ENCODE data around the gene GRHL1. TPM values are rescaled to one million over a fixed set of nuclear protein-coding genes. Genes with fewer than 3 reads are reported as not detected.

GRHL1 gene
- total and polyA plus RNA-seq, 2 experiments from 2014 or later = 0.32 to 0.45 TPM

DNA sequence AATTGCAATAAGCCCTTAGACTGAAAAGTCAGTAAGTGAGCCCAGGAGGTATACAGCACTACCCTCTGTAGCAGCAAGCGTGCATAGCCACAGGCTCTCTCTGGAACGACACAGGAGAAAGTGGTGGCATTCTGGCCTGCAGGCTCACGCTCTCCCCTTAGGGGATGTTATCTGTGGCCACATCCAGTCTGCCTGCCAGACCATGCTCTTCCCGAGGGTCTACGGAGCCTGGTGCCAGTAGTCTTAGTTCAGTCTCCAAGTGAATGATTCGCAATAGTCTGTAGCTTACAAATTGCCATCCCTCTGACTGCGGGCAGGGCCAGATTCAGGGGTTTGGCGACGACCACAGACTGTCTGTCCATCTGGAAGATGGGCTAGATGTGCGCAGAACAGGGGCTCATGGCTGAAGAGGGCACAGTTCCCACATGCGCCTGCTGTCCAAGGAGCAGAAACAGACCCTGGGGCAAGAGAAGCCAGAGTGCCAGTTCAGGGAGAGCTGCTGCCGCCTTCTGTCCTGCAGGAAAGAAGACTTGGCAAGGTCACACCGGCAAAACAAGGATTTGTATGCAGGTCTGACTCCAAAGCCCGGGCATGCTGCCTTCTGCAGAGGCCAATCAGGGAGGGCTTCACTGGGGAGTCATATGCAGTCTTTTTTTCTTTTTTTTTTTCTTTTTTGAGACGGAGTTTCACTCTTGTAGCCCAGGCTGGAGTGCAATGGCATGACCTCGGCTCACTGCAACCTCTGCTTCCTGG, 88.3 kb downstream of the GRHL1 start:
- in situ Hi-C loops (cut with MboI) = no loop called here
- peak overlapping the region; percentile 19; the same call in 1 of the 2 replicates for H2AFZ ChIP-seq

DNA sequence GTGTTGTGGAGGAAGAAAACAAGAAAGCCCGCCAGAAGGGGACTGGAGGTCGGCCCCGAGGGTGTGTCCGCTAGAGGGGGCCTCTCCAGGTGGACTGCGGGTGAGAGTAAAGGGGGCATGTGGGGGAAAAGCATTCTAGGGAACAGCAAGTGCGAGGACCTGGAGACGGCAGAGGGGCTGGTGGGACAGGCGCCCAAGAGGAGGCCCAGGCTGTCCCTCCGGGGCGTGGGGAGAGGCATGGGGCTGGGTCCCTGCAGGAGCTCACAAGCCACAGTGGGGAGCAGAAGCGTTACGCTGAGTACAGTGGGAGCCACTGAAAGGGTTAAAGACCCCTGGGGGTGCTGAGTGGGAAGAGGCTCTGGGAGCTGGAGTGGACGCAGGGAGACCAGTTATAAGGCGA, 90.2 kb downstream of the GRHL1 start:
- H3K79me2 ChIP-seq (ENCODE audit: insufficient read depth) = no peaks in the 10 kb centered on the region
- H2AFZ ChIP-seq = no peak overlapping the region
- no peaks in the 10 kb centered on the region for H3K9me2 ChIP-seq (ENCODE audit: insufficient read depth)
- no peaks in the 10 kb centered on the region for H4K20me1 ChIP-seq (ENCODE audit: insufficient read depth)
- no peak overlapping the region for H3K27ac ChIP-seq
- no peaks in the 10 kb centered on the region for H3K36me3 ChIP-seq (ENCODE audit: low read depth)
- H3K4me3 ChIP-seq = no peak overlapping the region
- 78 to 79% methylated on average over 13 to 14 of the region's 14 CpGs for WGBS, 2 experiments (ENCODE audit: low coverage in 1 of 2, low lambda C conversion rate in 2 of 2, missing lambda C conversion rate in 2 of 2)
- no peaks in the 10 kb centered on the region for H3K9me3 ChIP-seq (ENCODE audit: low read depth)
- no peak overlapping the region for H3K4me2 ChIP-seq (ENCODE audit: unreplicated experiment)
- in situ Hi-C loops (cut with MboI) = no loop called here
- no peak overlapping the region for H3K9ac ChIP-seq
- DNase-seq = no peak
- H3K27me3 ChIP-seq (replicated peaks; ENCODE audit: insufficient read depth) = no peaks in the 10 kb centered on the region
- H3K4me1 ChIP-seq (ENCODE audit: insufficient read depth) = peaks cover 9% of the 10 kb centered on the region
- peaks cover 15% of the 10 kb centered on the region; the same call in 1 of the 2 replicates for H3F3A ChIP-seq (ENCODE audit: insufficient read depth)
- TF ChIP-seq EZH2 (IDR thresholded peaks at IDR 0.05; ENCODE audit: insufficient read depth, poor library complexity, severe bottlenecking) (no peak), EZH2phosphoT487 (IDR thresholded peaks at IDR 0.05; ENCODE audit: insufficient read depth, low read depth) (no peak)

More for the DNA sequence above, 88.3 kb downstream of the GRHL1 start:
- TF ChIP-seq EZH2 (IDR thresholded peaks at IDR 0.05; ENCODE audit: insufficient read depth, poor library complexity, severe bottlenecking) (no peak), EZH2phosphoT487 (IDR thresholded peaks at IDR 0.05; ENCODE audit: insufficient read depth, low read depth) (no peak)
- Histone ChIP-seq H3K27me3 (replicated peaks; ENCODE audit: insufficient read depth) (no peaks in the 10 kb centered on the region), H3K27ac (no peak overlapping the region), H4K20me1 (ENCODE audit: insufficient read depth) (no peaks in the 10 kb centered on the region), H3K36me3 (ENCODE audit: low read depth) (no peaks in the 10 kb centered on the region), H3K4me2 (ENCODE audit: unreplicated experiment) (peak overlapping the region; percentile 23), H3K9me3 (ENCODE audit: low read depth) (no peaks in the 10 kb centered on the region), H3K4me1 (ENCODE audit: insufficient read depth) (peaks cover 21% of the 10 kb centered on the region), H3K9me2 (ENCODE audit: insufficient read depth) (no peaks in the 10 kb centered on the region), H3K79me2 (ENCODE audit: insufficient read depth) (no peaks in the 10 kb centered on the region), H3K4me3 (no peak overlapping the region), H3K9ac (no peak overlapping the region), H3F3A (ENCODE audit: insufficient read depth) (peaks cover 12% of the 10 kb centered on the region; the same call in 1 of the 2 replicates)
- peak; percentile 89 for DNase-seq
- 30 to 31% methylated on average over 13 to 16 of the region's 16 CpGs for whole genome bisulfite sequencing, 2 experiments (ENCODE audit: low coverage in 1 of 2, low lambda C conversion rate in 2 of 2, missing lambda C conversion rate in 2 of 2)

DNA sequence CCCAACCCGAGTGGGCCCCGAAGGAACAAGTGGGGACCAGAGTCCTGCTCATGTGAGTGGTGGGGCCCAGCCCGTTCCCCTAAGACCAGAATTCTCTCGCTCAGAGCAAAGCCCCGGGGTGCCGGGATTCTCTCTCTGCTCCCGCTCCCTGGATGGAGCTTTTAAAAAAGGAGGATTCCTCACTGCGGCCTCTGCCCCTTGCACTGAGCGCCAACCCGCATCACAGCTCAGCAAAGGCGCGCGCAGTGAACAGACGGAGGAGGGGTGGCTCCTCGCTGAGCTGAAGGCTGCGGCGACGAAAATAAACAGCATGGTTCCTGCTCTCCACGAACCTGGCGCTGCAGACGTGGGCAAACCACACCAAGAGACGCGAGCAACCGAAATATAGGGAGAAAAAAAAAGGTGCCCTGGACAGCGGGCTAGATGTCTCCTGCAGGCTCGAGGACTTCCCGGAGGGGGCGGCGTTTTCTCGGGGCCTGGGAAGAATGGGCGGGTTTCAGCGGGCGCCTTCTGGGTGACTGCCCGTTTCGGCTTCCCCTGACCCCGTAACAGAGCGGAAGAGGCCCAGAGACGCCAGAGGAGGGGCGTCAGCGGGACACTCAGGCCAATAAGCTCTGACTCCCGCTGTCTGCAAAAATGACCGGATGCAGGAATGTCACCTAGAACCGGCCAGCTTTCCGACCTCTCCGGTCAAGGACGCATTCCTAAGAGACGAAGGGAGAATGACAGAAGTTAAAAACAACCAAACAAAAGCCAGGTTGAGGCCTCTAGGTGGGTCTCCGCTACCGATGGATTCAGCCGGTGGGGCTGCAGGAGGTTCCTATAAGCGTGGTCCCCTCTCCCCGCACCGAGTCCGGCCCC, 91.0 kb downstream of the GRHL1 start:
- peak overlapping the region; percentile 75 for H3K27ac ChIP-seq
- 5 to 8% methylated on average over 48 to 54 of the region's 54 CpGs for WGBS, 2 experiments (ENCODE audit: low coverage in 1 of 2, low lambda C conversion rate in 2 of 2, missing lambda C conversion rate in 2 of 2)

DNA sequence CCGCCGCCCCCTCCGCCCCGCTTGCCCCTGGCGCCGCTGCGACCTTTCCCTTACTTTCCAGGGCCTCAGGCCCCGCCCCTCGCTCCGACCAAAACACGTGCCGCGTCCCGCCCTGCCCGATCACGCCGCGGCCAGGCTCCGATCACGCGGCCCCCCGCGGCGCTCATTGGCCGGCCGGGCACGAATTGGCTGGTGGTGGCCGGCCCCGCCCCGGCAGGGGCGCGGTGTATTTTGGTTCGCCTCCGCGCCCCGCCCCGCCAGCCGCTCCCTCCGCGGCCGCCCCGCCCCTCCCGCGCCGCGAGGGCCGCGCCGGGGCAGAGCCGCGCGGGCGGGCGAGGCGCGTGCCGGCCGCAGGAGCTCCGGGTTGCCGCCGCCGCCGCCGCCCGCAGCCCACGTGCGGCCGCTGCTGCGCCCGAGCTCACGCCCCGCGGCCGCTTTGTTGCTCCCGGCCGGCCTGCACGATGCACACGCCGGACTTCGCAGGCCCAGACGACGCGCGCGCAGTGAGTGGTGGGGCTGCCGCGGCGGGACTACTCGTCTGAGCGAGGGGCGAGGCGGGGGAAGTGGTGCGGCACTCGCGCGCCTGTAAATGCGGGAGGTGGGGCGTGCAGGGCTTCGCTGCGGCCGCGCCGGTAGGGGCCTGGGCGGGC, 91.9 kb downstream of the GRHL1 start, which contains the start of gene KLF11:
KLF11 (plus strand) TSS at position 295 of the 650 bp plus-strand sequence; CDS start at position 462, 167 bp downstream.
- Histone ChIP-seq H2AFZ (peak within 1 kb of the TSS; percentile 77), H3K4me1 (ENCODE audit: insufficient read depth) (peaks cover 6% of the 10 kb centered on the region; the same call in 1 of the 2 replicates), H3K9me2 (ENCODE audit: insufficient read depth) (no peaks in the 10 kb centered on the region), H3F3A (ENCODE audit: insufficient read depth) (peaks cover 15% of the 10 kb centered on the region; the same call in 1 of the 2 replicates), H3K9ac (peak within 1 kb of the TSS; percentile 93), H4K20me1 (ENCODE audit: insufficient read depth) (no peaks in the 10 kb centered on the region), H3K27ac (peak within 1 kb of the TSS; percentile 75), H3K27me3 (replicated peaks; ENCODE audit: insufficient read depth) (no peaks in the 10 kb centered on the region), H3K79me2 (ENCODE audit: insufficient read depth) (no peaks in the 10 kb centered on the region), H3K9me3 (ENCODE audit: low read depth) (no peaks in the 10 kb centered on the region), H3K4me2 (ENCODE audit: unreplicated experiment) (peak within 1 kb of the TSS; percentile 92), H3K36me3 (ENCODE audit: low read depth) (no peaks in the 10 kb centered on the region), H3K4me3 (peak within 1 kb of the TSS; percentile 75)
- DNase-seq = peak; percentile 97
- no peak for TF ChIP-seq EZH2 (IDR thresholded peaks at IDR 0.05; ENCODE audit: insufficient read depth, poor library complexity, severe bottlenecking)
- no peak for TF ChIP-seq EZH2phosphoT487 (IDR thresholded peaks at IDR 0.05; ENCODE audit: insufficient read depth, low read depth)
- in situ Hi-C loops (cut with MboI) = no loop called here
- 1% methylated on average over 41 to 60 of the region's 104 CpGs for WGBS, 2 experiments (ENCODE audit: low coverage in 1 of 2, low lambda C conversion rate in 2 of 2, missing lambda C conversion rate in 2 of 2)

More for the DNA sequence above, 91.0 kb downstream of the GRHL1 start:
- H3K79me2 ChIP-seq (ENCODE audit: insufficient read depth) = no peaks in the 10 kb centered on the region
- in situ Hi-C loops (cut with MboI) = no loop called here
- H4K20me1 ChIP-seq (ENCODE audit: insufficient read depth) = no peaks in the 10 kb centered on the region
- peaks cover 15% of the 10 kb centered on the region; the same call in 1 of the 2 replicates for H3F3A ChIP-seq (ENCODE audit: insufficient read depth)
- no peaks in the 10 kb centered on the region for H3K27me3 ChIP-seq (replicated peaks; ENCODE audit: insufficient read depth)
- peak overlapping the region; percentile 92 for H3K4me2 ChIP-seq (ENCODE audit: unreplicated experiment)
- H3K9me2 ChIP-seq (ENCODE audit: insufficient read depth) = no peaks in the 10 kb centered on the region
- H2AFZ ChIP-seq = peak overlapping the region; percentile 77
- peak overlapping the region; percentile 82 for H3K9ac ChIP-seq
- DNase-seq = peak; percentile 89
- H3K36me3 ChIP-seq (ENCODE audit: low read depth) = no peaks in the 10 kb centered on the region
- peaks cover 6% of the 10 kb centered on the region; the same call in 1 of the 2 replicates for H3K4me1 ChIP-seq (ENCODE audit: insufficient read depth)
- H3K9me3 ChIP-seq (ENCODE audit: low read depth) = no peaks in the 10 kb centered on the region
- peak overlapping the region; percentile 74 for H3K4me3 ChIP-seq
- TF ChIP-seq EZH2phosphoT487 (IDR thresholded peaks at IDR 0.05; ENCODE audit: insufficient read depth, low read depth) (no peak), EZH2 (IDR thresholded peaks at IDR 0.05; ENCODE audit: insufficient read depth, poor library complexity, severe bottlenecking) (no peak)

All from GM23248 (cell line).